ENCODE results near the gene VWA7. TPM values are rescaled to one million over a fixed set of nuclear protein-coding genes. Genes with fewer than 3 reads are reported as not detected.
A peak's percentile ranks its signal among the peaks of the same experiment; 100 is the strongest.
"Not testable (repeated sequence)": the region's sequence is repeated elsewhere in the genome, so short reads cannot be mapped to it uniquely, and the experiment has no call there.

Gene VWA7
- total RNA-seq, 4 donors from 2014 or later = 0.36 to 1.6 (median 0.56) TPM; not detected in 1

- DNase-seq (ENCODE audit: low spot score) (no peak), ATAC-seq (ENCODE audit: low FRiP score) (no peak)
- no peak for TF ChIP-seq CTCF (IDR thresholded peaks at IDR 0.05)
Observed at GRCh38 chr6:31819871-31820299, 42.8 kb upstream of the VWA7 start.

- ATAC-seq (ENCODE audit: low FRiP score); DNase-seq (ENCODE audit: low spot score): not testable (repeated sequence)
Observed at GRCh38 chr6:31817929-31818511, 40.9 kb upstream of the VWA7 start.

- not testable (repeated sequence) for DNase-seq (ENCODE audit: low spot score)
Observed at GRCh38 chr6:31817133-31817928, 40.2 kb upstream of the VWA7 start.

GRCh38 chr6:31815025-31815838 lies 38.1 kb upstream of the VWA7 start, which contains the start of the genes HSPA1A and HSPA1L:
TSS of gene HSPA1A (plus strand) at chr6:31815543. CDS start at chr6:31815757, 214 bp downstream.
TSS of gene HSPA1L (minus strand) at chr6:31815283. CDS start at chr6:31811972, 3,311 bp downstream.
- peak; percentile 58 for ATAC-seq (ENCODE audit: low FRiP score)
- TF ChIP-seq CTCF (IDR thresholded peaks at IDR 0.05) = no peak
- DNase-seq (ENCODE audit: low spot score) = peak; percentile 81

More at GRCh38 chr6:31817133-31817928, 40.2 kb upstream of the VWA7 start:
- not testable (repeated sequence) for ATAC-seq (ENCODE audit: low FRiP score)

- TF ChIP-seq CTCF (IDR thresholded peaks at IDR 0.05) = no peak
- peak; percentile 57 for ATAC-seq (ENCODE audit: low FRiP score)
- DNase-seq (ENCODE audit: low spot score) = no peak
Observed at GRCh38 chr6:31814677-31815024, 37.5 kb upstream of the VWA7 start.

GRCh38 chr6:31813465-31813849 lies 36.3 kb upstream of the VWA7 start:
- no peak for TF ChIP-seq CTCF (IDR thresholded peaks at IDR 0.05)
- ATAC-seq (ENCODE audit: low FRiP score) (no peak), DNase-seq (ENCODE audit: low spot score) (no peak)

- no peak for TF ChIP-seq CTCF (IDR thresholded peaks at IDR 0.05)
- DNase-seq (ENCODE audit: low spot score) (no peak), ATAC-seq (ENCODE audit: low FRiP score) (no peak)
Observed at GRCh38 chr6:31811645-31812044, 34.5 kb upstream of the VWA7 start.

GRCh38 chr6:31808599-31808998 lies 31.5 kb upstream of the VWA7 start:
- not testable (repeated sequence) for ATAC-seq (ENCODE audit: low FRiP score)

More at GRCh38 chr6:31808599-31808998, 31.5 kb upstream of the VWA7 start:
- DNase-seq (ENCODE audit: low spot score) = not testable (repeated sequence)

Data from omental fat pad (tissue), 4 donors.